ENCODE data around the gene ANKRD7.

Gene ANKRD7

GRCh38 chr7:118224521-118224920 is at the start of gene ANKRD7:
ANKRD7 (plus strand) TSS chr7:118224704; CDS start chr7:118224831, 127 bp downstream.
- no peak for DNase-seq (ENCODE audit: low spot score)

GRCh38 chr7:118175740-118176139 is 48.8 kb upstream of the ANKRD7 start:
- no peak for DNase-seq (ENCODE audit: low spot score)

GRCh38 chr7:118179191-118179590 is 45.3 kb upstream of the ANKRD7 start:
- DNase-seq (ENCODE audit: low spot score), result no peak

GRCh38 chr7:118182593-118183427 is 41.7 kb upstream of the ANKRD7 start:
- DNase-seq (ENCODE audit: low spot score), result no peak

- no peak for DNase-seq (ENCODE audit: low spot score)
Measured at GRCh38 chr7:118183428-118183785, 41.1 kb upstream of the ANKRD7 start.

GRCh38 chr7:118183786-118184564 is 40.5 kb upstream of the ANKRD7 start, which contains the start of gene LSM8:
LSM8 (plus strand) TSS chr7:118184164; CDS start chr7:118184224, 60 bp downstream.
- peak; percentile 94 for DNase-seq (ENCODE audit: low spot score)

GRCh38 chr7:118184565-118184940 is 40.0 kb upstream of the ANKRD7 start:
- no peak for DNase-seq (ENCODE audit: low spot score)

- DNase-seq (ENCODE audit: low spot score), result no peak
Measured at GRCh38 chr7:118185163-118185860, 39.2 kb upstream of the ANKRD7 start.

- DNase-seq (ENCODE audit: low spot score), result no peak
Measured at GRCh38 chr7:118186501-118186900, 38.0 kb upstream of the ANKRD7 start.

GRCh38 chr7:118194571-118194970 is 29.9 kb upstream of the ANKRD7 start:
- DNase-seq (ENCODE audit: low spot score), result no peak

GRCh38 chr7:118195837-118196474 is 28.5 kb upstream of the ANKRD7 start:
- peak; percentile 43 for DNase-seq (ENCODE audit: low spot score)

- DNase-seq (ENCODE audit: low spot score), result no peak
Measured at GRCh38 chr7:118202061-118202460, 22.4 kb upstream of the ANKRD7 start.

- no peak for DNase-seq (ENCODE audit: low spot score)
Measured at GRCh38 chr7:118214051-118214832, 10.3 kb upstream of the ANKRD7 start.

- no peak for DNase-seq (ENCODE audit: low spot score)
Measured at GRCh38 chr7:118214833-118215182, 9.7 kb upstream of the ANKRD7 start.

GRCh38 chr7:118217210-118217619 is 7.3 kb upstream of the ANKRD7 start:
- no peak for DNase-seq (ENCODE audit: low spot score)

GRCh38 chr7:118218413-118219156 is 5.9 kb upstream of the ANKRD7 start:
- DNase-seq (ENCODE audit: low spot score), result no peak

GRCh38 chr7:118219157-118219512 is 5.4 kb upstream of the ANKRD7 start:
- DNase-seq (ENCODE audit: low spot score), result no peak

- no peak for DNase-seq (ENCODE audit: low spot score)
Measured at GRCh38 chr7:118220583-118220982, 3.9 kb upstream of the ANKRD7 start.

GRCh38 chr7:118222591-118222990 is 1.9 kb upstream of the ANKRD7 start:
- no peak for DNase-seq (ENCODE audit: low spot score)

GRCh38 chr7:118232837-118233236 is 8.3 kb downstream of the ANKRD7 start:
- peak; percentile 30 for DNase-seq (ENCODE audit: low spot score)

GRCh38 chr7:118233799-118234198 is 9.3 kb downstream of the ANKRD7 start:
- no peak for DNase-seq (ENCODE audit: low spot score)

All from D341Med (cell line).